CD4-positive, alpha-beta T cell treated with Interleukin-2 at 100 ng/mL for 4 hours (primary cell): ENCODE data around the gene IKBKE.

Experiments
- DNase-seq: peaks from one replicate; pipeline ENCODE4 v3.0.0-alpha.2; 2020; ENCODE audit warnings: low spot score

IKBKE gene

DNA sequence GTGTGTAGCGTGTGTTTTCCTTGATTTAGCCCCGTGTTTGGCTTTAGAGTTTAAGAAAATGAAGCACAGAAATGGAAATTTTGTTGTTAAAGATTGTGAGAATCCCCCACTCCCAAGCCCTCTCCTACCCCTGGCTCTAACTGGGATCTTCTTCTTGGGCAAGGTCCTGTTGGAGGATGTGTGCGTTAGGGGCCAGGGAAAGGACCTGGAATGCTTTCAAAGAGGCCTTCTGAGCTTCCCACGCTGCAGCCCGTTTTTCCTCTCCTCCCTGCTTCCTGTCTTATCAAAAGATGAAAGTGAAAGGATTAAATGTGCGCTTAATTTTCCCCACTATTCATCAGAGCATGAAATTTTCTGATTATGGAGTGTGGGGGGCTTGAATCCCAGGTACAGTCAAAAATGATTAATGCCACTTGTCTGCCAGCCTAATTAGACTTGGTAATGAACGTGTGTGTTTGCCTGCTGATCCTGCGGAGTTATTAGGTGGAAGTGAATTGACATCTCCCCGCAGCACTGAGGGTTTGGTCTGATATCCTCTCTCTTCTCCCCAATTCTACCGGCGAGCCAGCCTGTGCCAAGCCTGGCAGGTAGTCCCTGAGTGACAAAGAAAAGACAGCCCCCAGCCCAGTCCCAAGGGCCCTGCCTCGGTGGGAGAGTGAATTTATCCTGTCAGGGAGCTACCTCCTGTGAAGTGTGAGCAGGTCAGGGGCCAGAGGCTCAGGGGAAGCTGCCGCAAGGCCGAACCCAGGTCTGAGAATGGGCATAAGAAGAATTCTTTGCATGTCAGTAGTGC, 42.0 kb downstream of the IKBKE start:
- no peak for DNase-seq

DNA sequence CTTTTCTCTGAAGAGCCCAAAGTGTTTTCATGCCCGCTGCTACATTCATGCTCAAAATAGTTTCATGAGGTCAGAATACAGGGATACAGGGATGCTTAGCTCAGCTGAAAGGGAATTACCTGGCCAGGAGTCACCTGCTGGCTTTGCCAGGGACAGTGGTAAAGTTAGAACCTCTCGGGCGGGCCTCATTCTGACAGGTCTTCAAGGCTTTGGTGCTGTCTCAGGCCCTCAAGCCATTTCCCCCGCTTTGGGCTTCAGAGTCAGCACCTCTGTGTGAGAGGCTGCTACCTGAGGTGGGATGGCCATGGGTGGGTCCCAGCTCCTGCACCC, 42.5 kb downstream of the IKBKE start:
- no peak for DNase-seq

DNA sequence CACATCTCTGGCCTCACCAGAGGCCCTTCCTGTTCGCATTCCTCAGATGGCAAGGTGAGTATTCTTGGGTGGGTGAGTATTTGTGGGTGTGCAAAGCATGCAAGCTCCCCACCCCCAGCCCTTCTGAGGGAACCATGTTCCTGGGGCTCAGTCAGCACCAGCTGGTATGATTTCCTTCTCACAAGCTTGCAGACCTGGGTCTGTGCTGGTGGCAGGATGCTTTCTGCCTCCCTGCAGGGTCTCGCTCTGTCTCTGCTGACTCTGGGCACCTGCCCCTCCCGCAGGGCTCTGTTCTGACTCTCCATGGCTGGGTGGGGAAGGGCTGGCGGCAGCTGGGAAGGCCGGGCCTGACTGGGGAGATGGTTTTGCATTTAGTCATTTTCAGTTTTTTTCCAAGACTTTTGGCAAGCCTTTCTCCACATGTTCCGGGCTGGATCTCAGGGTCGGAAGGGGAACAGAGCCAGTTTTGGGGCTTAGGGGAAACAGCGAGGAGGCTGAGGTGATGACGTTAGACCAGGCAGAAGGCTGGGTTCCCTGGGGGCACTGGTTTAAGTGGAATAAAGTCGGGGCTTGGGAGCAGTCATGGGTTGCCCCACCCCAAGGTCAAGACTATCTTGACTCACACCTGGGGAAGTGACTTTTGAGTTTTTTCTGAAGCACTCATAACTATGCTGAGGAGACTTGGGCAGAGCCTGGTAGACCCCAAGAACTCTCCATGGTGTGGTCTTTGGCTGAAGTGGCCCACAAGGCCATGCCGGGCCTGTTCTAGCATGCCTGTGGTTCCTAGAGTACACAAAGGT, 43.2 kb downstream of the IKBKE start:
- DNase-seq, result no peak

DNA sequence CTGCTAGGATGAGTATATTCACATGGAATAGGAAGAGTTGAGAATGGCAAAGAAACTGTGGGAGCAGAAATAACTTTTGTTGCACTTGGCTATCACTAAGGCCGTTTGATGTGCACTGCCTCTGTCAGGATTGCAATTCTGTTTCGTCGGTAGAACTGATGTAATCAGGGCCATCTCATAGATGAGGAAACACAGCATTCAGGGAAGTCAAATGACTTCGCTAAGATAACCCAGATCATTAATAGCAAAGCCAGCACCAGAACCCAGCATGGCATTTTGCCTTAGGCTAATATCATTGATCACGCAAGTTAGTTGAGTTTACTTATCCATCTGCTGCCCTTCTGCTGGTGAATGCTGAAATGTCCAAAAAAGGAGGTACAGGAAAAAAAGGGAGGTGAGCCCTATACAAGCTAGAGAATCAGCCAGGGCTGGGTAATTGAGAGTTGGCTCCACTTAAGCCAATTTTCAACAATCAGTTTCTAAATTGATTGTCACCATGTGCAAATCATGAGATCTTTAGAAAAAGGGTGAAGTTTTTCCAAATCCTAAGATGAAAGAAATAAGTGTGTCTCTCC, 44.6 kb downstream of the IKBKE start:
- DNase-seq, result no peak

DNA sequence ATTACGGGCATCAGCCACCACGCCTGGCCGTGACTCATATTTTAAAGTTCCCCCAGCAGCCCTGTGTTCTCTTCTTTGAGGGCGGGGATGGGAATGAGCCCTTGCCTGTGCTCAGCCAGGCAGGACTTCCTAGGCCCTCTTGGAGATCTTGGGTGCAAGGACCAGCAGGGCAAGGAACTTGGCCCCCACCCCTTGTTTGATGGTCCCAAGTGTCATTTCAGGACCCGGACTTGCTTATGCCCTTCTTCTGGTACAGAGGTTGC, 46.4 kb downstream of the IKBKE start:
- DNase-seq, result no peak

DNA sequence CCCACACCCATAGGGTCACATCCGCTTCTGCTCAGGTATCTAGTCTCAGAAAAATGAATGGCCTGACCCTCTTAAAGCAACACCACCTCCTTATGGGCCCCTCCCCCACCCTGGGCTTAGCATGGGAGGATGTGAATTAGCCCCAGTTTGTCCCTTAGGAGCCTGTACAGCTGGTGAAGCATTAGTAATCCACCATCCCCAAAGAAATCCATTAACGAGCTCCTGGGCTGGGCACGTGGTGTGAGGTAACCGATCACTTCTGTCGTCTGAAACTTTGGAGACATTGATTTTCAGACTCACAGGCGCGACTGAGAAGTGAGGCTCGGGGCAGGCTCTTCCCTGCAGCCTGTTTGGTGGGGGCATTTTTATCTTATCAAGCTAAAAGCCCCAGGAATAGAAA, 47.5 kb downstream of the IKBKE start:
- no peak for DNase-seq

DNA sequence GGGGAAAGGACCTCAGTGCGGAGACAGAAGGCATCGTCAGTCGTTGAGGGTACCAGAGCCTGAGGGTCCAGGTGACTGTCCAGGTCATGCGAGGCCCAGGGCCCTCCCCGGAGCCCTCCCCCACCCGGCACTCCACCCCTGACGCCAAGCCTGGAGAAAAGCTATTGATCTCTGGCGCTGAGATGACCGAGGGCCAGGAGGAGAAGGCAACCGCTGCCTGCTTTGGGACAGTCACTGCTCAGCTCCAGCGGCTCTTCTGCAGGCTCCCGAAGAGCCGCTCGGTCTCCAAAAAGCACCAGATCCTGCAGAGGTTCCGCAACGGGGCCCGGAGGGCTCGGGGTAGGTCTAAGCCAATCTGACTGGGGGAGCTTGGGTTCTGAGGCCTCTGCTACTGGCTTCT, 47.9 kb downstream of the IKBKE start:
- no peak for DNase-seq

DNA sequence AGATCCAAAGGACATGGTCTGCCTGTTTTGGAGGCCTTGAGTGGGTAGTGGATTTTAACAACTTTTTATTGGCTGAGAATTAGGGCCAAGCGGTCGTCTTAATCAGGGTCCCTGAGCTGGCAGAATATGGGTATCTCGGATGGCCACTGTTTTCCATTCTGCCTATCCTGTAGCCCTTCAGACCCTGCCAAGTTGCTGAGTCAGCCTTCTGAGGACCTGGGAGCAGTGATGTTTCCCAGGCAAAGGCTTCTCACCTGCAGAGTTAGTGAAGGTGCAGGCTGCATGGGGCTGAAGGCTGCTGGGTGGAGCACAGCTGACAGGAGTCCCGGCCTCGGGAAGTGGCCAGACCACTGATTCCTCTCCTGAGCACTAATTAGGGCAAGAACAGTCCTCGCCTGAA, 48.5 kb downstream of the IKBKE start:
- DNase-seq, result no peak

DNA sequence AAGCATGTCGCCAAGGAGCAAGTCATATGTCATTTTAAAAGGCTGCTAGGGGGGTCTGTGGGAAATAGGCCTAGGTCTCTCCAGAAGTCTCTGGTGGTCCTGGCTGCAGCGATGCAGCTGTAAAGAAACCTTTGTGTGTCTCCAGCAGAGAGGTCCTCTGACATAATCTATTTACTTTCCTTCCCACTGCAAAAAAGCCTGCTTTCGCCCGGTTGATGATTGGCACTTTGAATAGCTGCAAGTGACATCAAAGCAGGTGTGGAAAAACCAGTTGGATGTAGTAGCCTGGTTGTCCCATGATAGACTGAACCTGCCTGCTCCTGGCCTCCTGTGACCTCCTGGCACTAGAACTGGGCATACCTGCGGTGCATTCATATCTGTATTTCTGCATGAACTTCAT, 50.9 kb downstream of the IKBKE start:
- DNase-seq, result no peak

DNA sequence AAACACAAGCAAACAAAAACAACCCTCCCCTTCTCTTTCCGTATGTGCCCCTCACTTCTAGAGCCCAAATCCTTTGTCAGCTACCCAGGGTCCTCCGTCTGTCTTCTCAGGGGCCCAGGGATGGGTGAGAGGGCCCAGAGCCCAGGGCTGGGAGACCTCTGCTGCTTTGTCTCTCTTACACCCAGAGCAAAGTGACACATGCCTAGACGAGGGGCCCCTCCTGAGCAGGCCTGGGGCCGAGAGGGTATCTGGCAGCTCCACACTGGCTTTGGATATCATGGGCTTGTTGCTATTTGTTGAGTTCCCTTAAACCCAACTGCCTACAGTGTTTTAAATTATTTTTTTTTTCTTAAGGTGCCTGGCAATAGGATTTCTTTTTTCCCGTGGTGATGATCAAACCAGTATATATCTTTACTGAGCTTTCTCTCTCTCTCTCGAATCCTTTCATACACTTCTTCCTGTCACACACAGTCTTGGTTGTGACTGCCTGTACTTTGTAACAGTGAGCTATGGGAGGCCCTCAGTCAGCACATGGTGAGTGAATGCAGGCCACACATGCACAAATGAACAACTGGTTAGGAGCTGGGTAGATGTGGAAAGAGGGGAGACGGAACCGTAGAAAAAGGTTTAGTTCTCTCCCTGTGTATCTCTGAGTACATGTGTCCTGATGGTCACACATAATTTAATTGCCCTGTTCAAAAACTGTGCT, 51.6 kb downstream of the IKBKE start:
- no peak for DNase-seq

DNA sequence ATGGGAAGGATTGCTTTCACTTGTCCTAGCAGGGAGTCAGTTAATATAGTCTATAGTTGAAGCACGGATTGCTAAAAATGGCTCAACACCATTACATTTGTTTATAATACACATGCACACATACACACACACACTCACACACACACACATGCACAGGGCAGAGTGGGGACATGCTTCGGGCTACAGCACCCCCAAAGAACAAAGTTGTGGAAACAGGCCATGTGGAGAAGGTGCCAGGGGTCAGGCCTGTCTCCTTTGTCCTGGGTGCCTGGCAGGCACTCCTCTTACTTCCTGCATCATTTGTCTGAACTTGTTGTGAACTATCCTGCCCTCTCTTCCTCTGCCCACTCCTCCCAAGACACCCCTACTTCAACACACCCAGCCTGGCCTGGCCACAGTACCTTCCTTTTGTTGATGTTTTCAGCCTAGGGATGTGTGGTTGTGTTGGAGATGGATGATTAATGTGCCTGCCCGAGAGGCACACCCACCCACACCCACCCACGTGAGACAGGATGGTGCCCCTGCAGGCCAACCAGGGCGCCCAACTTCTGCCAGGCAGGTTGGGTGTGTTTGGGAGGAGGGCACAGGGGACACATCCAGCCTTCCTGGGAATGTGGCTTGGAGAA, 54.6 kb downstream of the IKBKE start:
- no peak for DNase-seq

DNA sequence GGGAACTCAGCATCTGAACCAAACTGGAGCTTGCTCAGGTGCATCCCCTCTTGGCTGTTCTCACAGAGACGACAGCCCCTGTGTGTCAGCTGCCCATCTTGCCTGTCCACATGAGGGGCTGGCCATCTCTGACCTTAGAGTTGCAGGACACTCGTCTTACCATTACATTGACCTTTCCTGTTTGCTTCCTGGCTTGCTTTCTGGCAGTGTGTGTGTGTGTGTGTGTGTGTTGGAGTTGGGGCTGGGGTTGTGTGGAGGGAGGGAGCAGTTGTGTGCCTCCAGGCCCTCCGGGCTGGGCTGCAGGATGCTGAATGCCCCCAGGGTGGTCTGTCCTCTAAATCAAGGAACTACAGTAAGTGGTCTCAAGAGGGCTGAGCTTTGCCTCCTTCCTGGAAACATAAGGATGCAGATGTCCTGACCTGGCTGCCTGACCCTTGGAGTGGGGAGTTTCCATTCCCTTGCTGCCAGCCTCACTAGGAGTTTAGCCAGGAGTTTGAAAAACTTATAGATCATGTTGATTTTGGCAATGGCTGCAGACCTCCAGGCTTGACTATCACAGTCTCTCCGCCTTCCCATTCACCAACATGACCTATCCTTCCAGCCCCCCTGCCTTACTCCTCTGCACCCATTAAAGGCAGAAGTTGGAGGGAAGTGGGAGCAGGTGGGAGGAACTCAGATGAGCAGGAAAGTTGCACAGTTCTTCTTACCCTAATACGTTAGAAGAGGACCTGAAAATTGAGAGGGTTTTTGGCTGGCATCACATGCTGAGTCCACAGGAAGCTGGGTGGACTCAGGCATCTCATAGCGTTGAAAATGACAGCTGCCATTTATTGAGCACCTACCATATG, 56.0 kb downstream of the IKBKE start:
- no peak for DNase-seq

DNA sequence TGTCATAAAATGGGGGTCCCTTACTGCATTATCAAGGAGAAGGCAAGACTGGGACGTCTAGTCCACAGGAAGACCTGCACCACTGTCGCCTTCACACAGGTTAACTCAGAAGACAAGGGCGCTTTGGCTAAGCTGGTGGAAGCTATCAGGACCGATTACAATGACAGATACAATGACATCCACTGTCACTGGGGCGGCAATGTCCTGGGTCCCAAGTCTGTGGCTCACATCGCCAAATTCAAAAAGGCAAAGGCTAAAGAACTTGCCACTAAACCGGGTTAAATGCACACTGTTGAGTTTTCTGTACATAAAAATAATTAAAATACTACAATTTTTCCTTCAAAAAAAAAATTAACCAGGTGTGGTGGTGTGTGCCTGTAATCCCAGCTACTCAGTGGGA, 59.1 kb downstream of the IKBKE start:
- no peak for DNase-seq

DNA sequence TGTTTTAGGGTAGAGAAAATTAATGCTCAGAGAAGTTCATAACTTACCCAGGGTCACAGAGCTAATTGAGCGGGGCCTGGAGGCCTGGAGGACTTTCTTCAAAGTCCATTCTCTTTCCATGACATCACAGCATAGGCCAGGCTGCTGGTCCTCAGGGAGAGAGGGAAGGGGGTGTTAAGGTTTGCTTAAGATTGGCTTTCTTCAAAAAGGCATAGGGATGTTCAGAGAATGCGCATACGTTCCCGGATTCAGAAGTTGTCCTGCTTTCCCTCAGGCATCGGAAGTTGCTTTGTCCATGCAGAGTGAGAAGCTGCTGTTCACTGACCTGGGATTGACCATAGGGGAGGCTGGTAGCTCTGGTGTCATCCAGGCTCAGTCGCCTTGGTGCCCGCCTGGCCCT, 62.1 kb downstream of the IKBKE start:
- no peak for DNase-seq

DNA sequence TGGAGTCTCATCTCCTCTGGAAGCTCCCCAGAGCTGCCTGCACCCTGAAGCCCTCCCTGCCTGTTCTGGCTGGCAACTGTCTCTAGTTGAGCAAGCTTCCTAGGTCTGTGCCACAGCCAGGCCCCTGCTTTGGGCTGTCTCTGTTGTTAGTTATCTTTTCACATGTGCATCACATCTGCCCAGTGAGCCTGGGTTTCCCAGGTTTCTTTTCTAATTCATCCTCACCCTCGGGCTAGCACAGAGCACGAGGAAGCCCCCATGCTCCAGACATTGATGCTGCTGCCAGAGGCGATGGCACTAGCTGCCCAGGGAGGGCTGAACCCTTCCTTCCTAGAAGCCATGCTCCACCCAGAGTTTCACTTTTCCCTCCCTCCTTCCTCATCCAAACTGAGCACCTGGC, 64.3 kb downstream of the IKBKE start:
- DNase-seq, result no peak

DNA sequence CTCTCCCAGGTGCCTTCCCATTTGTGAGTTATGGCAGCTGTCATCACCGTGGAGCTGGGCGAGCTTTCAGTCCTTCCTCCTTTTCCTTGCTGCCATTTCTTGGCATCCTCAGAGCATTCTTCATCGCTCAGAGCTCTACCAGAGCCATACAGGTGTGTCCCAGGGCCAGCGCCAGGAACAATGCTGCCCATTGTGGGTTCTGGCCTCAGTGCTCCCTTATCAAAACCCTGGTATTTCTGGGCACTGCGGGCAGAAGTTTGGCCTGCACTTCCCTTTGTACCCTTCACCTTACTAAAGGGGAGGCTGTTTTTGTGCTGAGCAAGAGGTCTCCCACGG, 65.5 kb downstream of the IKBKE start:
- no peak for DNase-seq

DNA sequence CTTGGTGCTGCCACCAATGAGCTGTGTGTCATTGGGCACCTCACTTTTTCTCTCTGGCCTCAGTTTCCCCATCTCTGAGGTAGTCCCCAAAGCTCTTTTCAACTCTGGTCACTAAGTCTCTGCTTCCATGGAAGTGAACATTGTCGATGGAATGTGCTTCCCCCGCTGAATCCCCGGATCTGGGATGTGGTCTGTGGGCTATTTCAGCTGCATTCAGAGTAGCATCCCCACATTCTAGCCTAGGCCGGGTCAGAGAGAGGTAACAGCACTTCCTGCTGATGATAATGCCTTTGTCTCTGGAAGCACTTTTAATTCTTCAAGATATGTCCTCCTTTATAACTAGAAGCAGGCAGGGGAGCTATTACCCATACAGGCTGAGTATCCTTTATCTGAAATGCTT, 66.9 kb downstream of the IKBKE start:
- no peak for DNase-seq

DNA sequence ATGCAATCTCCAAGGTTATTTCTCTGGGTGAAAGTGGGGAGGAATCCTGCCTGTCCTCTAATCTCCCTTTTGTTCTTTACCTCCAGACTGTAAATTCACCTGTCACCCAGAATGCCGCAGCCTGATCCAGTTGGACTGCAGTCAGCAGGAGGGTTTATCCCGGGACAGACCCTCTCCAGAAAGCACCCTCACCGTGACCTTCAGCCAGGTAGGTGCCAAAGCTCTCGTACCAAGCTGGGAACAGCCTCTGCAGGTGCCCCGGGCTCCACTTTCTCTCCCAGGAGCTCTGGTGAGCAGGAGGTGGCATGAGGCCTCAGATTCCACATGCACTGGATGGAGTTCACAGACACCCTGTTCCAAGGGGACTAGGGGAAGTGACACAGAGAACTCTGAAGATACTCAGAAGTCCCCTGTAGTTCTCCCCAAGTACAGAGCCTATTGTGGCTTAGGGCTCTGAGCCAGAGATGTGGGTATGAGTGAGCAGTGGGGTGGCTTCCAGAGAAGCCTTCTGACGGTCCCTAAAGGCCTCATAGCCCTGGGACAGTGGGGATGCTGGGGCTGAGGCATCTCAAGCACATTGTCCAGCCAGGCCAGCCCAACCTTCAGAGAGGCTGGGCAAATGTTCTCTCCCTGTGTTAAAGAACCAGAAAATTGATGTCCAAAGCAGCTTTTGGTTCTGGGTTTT, 68.0 kb downstream of the IKBKE start:
- no peak for DNase-seq

DNA sequence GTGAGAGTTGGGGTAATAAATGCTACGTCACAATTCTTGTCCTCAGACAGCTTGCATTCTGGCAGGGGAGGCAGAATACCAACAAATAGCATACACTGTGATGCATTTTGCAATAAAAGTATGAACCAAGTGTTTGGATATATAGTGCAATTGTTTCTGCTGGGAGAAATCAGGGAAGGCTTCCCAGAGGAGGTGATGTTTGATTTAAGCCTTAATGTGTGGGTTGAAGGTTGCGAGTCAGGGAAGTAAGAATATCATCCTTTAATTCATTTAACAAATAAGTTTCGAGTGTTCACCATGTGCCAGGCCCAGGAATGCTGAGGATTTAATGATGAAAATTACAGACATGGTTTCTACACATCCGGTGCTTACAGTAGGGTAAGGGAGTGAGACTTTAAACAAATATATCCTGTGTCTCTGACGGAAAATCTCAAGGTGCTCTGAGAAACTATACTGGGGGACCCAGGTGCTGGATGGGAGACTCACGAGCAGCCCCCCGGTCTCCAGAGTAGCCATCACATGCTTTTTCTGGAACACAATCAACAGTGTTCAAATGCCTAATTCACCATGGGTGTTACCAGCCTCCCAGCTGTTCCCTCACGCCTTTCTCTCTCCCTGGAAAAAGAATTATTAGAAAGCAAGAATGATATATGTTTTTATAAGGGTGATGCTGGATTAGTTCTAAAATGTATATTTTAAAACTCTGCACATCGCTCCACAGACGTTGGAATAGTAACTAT, 68.8 kb downstream of the IKBKE start:
- DNase-seq, result no peak

DNA sequence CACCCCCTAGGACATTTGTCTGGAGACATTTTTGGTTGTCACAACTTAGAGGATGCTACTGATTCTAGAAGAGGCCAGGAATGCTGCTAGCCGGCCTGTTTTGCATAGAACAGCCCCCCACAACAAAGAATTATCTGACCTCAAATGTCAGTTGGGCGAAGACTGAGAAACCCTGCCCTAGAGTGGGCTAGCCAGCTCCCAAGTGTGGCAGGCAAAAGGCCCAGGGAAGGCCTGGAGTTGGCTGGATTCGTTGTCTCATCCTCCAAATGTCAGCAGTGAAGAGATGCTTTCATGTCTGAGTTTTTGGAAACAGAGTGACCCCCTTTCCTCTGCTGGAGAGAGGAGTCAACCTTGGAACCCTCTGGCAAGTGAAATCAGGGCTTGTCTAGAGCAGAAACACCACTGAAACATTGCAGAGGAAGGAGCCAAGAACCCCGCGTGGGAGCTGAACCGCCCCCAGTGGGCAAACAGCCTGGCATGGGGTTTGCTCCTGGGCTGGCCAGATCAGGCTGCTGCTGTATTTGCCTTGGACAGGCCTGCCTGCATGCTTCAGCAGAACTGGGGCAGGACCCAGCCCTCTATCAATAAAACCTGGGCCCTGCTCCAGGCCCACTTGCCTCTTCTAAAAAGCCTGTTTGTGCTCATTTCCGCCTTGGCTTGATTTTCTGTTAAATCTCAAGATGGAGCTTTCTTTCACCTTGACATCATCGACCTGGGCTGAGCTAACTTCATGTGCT, 69.9 kb downstream of the IKBKE start:
- no peak for DNase-seq
